H1 (cell line): ENCODE data around the gene BPI. TPM values are rescaled to one million over a fixed set of nuclear protein-coding genes. Genes with fewer than 3 reads are reported as not detected.

Experiments
- E2F6 ChIP-seq: IDR thresholded peaks from 2 replicates; pipeline ENCODE4 v1.6.1; 2012; ENCODE audit warnings: inconsistent platforms
- EP300 ChIP-seq, 2 experiments: IDR thresholded peaks; 1 replicate in 1 of 2; 2 replicates in 1 of 2; pipeline ENCODE4 v1.6.1; 2011 to 2012; ENCODE audit warnings: low read depth in 2 of 2, low read length in 2 of 2, mild to moderate bottlenecking in 2 of 2, borderline replicate concordance in 1 of 2, inconsistent platforms in 1 of 2, moderate library complexity in 1 of 2
- SP2 ChIP-seq: IDR thresholded peaks from 2 replicates; pipeline ENCODE4 v1.6.1; 2012; ENCODE audit warnings: mild to moderate bottlenecking, low read length, inconsistent platforms
- polyA plus RNA-seq, 7 experiments: library from polyadenylated mRNA; depleted of rRNA in 3 of 7; stranded (reverse) in 5 of 7; unstranded in 2 of 7; fragments of >200 nt in 5 of 7; fragments of 200-250 nt in 2 of 7; gene quantifications; 1 replicate in 5 of 7; 2 replicates in 1 of 7; 4 replicates in 1 of 7; pipeline versions ENCODE4 v1.2.1 to v1.2.3, GENCODE V29; 2011 to 2013; ENCODE audit warnings: missing spikeins in 2 of 7, mixed read lengths in 2 of 7
- total RNA-seq: library from RNA; stranded (reverse); fragmentation: NEBNext Ultra II Directional; extraction: Animal tissue kit (Norgen Biotek cat#: 25700); gene quantifications from 2 replicates; pipeline ENCODE4 v1.2.1, GENCODE V29; 2021

The BPI gene
- total and polyA plus RNA-seq, 2 of the 8 experiments (the other 6 are each of a cell fraction or from before 2014, with no cell fraction given): not detected

GRCh38 chr20:38284893-38285444 lies 19.0 kb upstream of the BPI start (continued):
- TF ChIP-seq E2F6 (no peak), SP2 (no peak), EP300 (IDR thresholded peaks at IDR 0.05; ENCODE audit: borderline replicate concordance in 1 of 2, low read depth in 2 of 2, low read length in 2 of 2) (no peak)
